ENCODE results near the gene PMP22.

- TF ChIP-seq, protein P1, sequence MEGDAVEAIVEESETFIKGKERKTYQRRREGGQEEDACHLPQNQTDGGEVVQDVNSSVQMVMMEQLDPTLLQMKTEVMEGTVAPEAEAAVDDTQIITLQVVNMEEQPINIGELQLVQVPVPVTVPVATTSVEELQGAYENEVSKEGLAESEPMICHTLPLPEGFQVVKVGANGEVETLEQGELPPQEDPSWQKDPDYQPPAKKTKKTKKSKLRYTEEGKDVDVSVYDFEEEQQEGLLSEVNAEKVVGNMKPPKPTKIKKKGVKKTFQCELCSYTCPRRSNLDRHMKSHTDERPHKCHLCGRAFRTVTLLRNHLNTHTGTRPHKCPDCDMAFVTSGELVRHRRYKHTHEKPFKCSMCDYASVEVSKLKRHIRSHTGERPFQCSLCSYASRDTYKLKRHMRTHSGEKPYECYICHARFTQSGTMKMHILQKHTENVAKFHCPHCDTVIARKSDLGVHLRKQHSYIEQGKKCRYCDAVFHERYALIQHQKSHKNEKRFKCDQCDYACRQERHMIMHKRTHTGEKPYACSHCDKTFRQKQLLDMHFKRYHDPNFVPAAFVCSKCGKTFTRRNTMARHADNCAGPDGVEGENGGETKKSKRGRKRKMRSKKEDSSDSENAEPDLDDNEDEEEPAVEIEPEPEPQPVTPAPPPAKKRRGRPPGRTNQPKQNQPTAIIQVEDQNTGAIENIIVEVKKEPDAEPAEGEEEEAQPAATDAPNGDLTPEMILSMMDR (IDR thresholded peaks at IDR 0.05; ENCODE audit: low read depth, low read length): no peak
- no peak for TF ChIP-seq EZH2phosphoT487 (IDR thresholded peaks at IDR 0.05; ENCODE audit: low read depth)
Measured at GRCh38 chr17:15184872-15185624, 80.1 kb downstream of the PMP22 start.
